Liver (tissue), 9 donors: ENCODE results near the gene TUBE1. TPM values are rescaled to one million over a fixed set of nuclear protein-coding genes. Genes with fewer than 3 reads are reported as not detected.

ENCODE experiments used
- DNase-seq: peaks from one replicate; pipeline ENCODE4 v3.0.0-alpha.2; 2017; ENCODE audit warnings: low spot score
- H3K27ac ChIP-seq, 2 donors: one replicate each; pipeline ENCODE4 v1.7.0; 2013; ENCODE audit warnings: inconsistent platforms in 2 of 2, low read length in 2 of 2, control low read depth in 1 of 2, low read depth in 1 of 2, mild to moderate bottlenecking in 1 of 2
- H3K27me3 ChIP-seq, 4 donors: one replicate each; pipeline versions ENCODE4 v1.6.1 to v1.7.0; 2013; ENCODE audit warnings: low read length in 3 of 4, inconsistent platforms in 1 of 4, mild to moderate bottlenecking in 1 of 4, moderate library complexity in 1 of 4; ENCODE audit not compliant: control insufficient read depth in 4 of 4, insufficient read depth in 4 of 4
- H3K36me3 ChIP-seq, 4 donors: one replicate each; pipeline versions ENCODE4 v1.6.1 to v1.7.0; 2013; ENCODE audit warnings: low read length in 3 of 4, mild to moderate bottlenecking in 3 of 4, low read depth in 1 of 4, moderate library complexity in 1 of 4; ENCODE audit not compliant: control insufficient read depth in 4 of 4, insufficient read depth in 3 of 4
- H3K4me1 ChIP-seq, 4 donors: one replicate each; pipeline versions ENCODE4 v1.6.1 to v1.7.0; 2013; ENCODE audit warnings: low read length in 3 of 4, mild to moderate bottlenecking in 3 of 4, moderate library complexity in 1 of 4; ENCODE audit not compliant: control insufficient read depth in 4 of 4, insufficient read depth in 4 of 4
- H3K4me3 ChIP-seq, 3 donors: one replicate each; pipeline versions ENCODE4 v1.6.1 to v1.7.0; 2013; ENCODE audit warnings: low read length in 3 of 3, control low read depth in 1 of 3, low read depth in 1 of 3, mild to moderate bottlenecking in 1 of 3
- H3K9ac ChIP-seq, 2 donors: one replicate each; pipeline ENCODE4 v1.7.0; 2013; ENCODE audit warnings: low read length in 2 of 2, mild to moderate bottlenecking in 2 of 2, moderate library complexity in 2 of 2, control low read depth in 1 of 2, low read depth in 1 of 2
- H3K9me3 ChIP-seq, 4 donors: one replicate each; pipeline versions ENCODE4 v1.6.1 to v1.7.0; 2013; ENCODE audit warnings: low read length in 3 of 4; ENCODE audit not compliant: control insufficient read depth in 4 of 4
- CTCF ChIP-seq: fragments of 150-350 bp; IDR thresholded peaks from 2 replicates; pipeline ENCODE4 v1.5.1; 2017; ENCODE audit warnings: improper control_type of control experiment, low read depth, low read length; ENCODE audit not compliant: missing input control
- EGR1 ChIP-seq, 2 donors: IDR thresholded peaks; 2 replicates each; pipeline ENCODE4 v1.6.1; 2016 to 2018; ENCODE audit warnings: antibody characterized with exemption in 2 of 2, low read depth in 2 of 2
- FOXA1 ChIP-seq: IDR thresholded peaks from 2 replicates; pipeline ENCODE4 v1.6.1; 2016; ENCODE audit warnings: antibody characterized with exemption
- FOXA2 ChIP-seq: IDR thresholded peaks from 2 replicates; pipeline ENCODE4 v1.6.1; 2016; ENCODE audit warnings: antibody characterized with exemption
- GABPA ChIP-seq, 2 donors: IDR thresholded peaks in 1 of 2; conservative IDR thresholded peaks in 1 of 2; 2 replicates each; pipeline ENCODE4 v1.6.1; 2016; ENCODE audit warnings: antibody characterized with exemption in 2 of 2, mild to moderate bottlenecking in 1 of 2, moderate library complexity in 1 of 2
- HNF4A ChIP-seq, 2 donors: conservative IDR thresholded peaks; 2 replicates each; pipeline ENCODE4 v1.6.1; 2016; ENCODE audit warnings: antibody characterized with exemption in 2 of 2, mild to moderate bottlenecking in 2 of 2
- HNF4G ChIP-seq: IDR thresholded peaks from 2 replicates; pipeline ENCODE4 v1.6.1; 2016; ENCODE audit warnings: antibody characterized with exemption
- JUND ChIP-seq, 2 donors: IDR thresholded peaks; 2 replicates each; pipeline ENCODE4 v1.6.1; 2016; ENCODE audit warnings: antibody characterized with exemption in 2 of 2
- NR2F2 ChIP-seq: IDR thresholded peaks from 2 replicates; pipeline ENCODE4 v1.6.1; 2016; ENCODE audit warnings: antibody characterized with exemption
- RAD21 ChIP-seq, 2 donors: IDR thresholded peaks; 2 replicates each; pipeline ENCODE4 v1.6.1; 2016; ENCODE audit warnings: antibody characterized with exemption in 2 of 2, mild to moderate bottlenecking in 2 of 2
- RXRA ChIP-seq, 2 donors: IDR thresholded peaks; 2 replicates each; pipeline ENCODE4 v1.6.1; 2017 to 2018; ENCODE audit warnings: antibody characterized with exemption in 2 of 2, mild to moderate bottlenecking in 1 of 2
- SP1 ChIP-seq: IDR thresholded peaks from 2 replicates; pipeline ENCODE4 v1.6.1; 2018; ENCODE audit warnings: antibody characterized with exemption, mild to moderate bottlenecking
- TAF1 ChIP-seq: conservative IDR thresholded peaks from 2 replicates; pipeline ENCODE4 v1.6.1; 2016; ENCODE audit warnings: antibody characterized with exemption, mild to moderate bottlenecking
- YY1 ChIP-seq: IDR thresholded peaks from 2 replicates; pipeline ENCODE4 v1.6.1; 2016; ENCODE audit warnings: antibody characterized with exemption, mild to moderate bottlenecking
- WGBS: extraction: QIAGEN DNeasy Blood & Tissue Kit; methylation state at CpG from one replicate; pipeline ENCODE4 v1.1.7; 2013; 5-methylcytosine and 5-hydroxymethylcytosine counted together
- polyA plus RNA-seq, 2 donors: library from polyadenylated mRNA; stranded (reverse) in 1 of 2; unstranded in 1 of 2; fragments of 200-250 nt in 1 of 2; fragments of >200 nt in 1 of 2; fragmentation: Nextera tagmentation in 1 of 2; extraction: Ambion mirVana in 1 of 2; gene quantifications; one replicate each; pipeline versions ENCODE4 v1.2.1 to v1.2.3, GENCODE V29; 2013 to 2015
- total RNA-seq, 2 donors: library from RNA; depleted of rRNA; stranded (reverse); fragments of >200 nt; gene quantifications; one replicate each; pipeline ENCODE4 v1.2.3, GENCODE V29; 2014
- TF ChIP-seq, protein P1 (sequence below): IDR thresholded peaks from 2 replicates; pipeline ENCODE4 v1.6.1; 2016; ENCODE audit warnings: antibody characterized with exemption
- TF ChIP-seq, protein P2 (sequence below): IDR thresholded peaks from 2 replicates; pipeline ENCODE4 v1.6.1; 2016; ENCODE audit warnings: antibody characterized with exemption
- TF ChIP-seq, protein P3 (sequence below): IDR thresholded peaks from 2 replicates; pipeline ENCODE4 v1.6.1; 2016; ENCODE audit warnings: antibody characterized with exemption, mild to moderate bottlenecking
- TF ChIP-seq, protein P4 (sequence below): IDR thresholded peaks from 2 replicates; pipeline ENCODE4 v1.6.1; 2016; ENCODE audit warnings: antibody characterized with exemption
- donor health status: healthy.
- donor health status: healthy.
- donor health status: healthy.
- donor health status: healthy.
- donor health status: healthy.

TUBE1 gene
- total and polyA plus RNA-seq, 4 donors: 8.8 to 45.4 (median 25.4) TPM

- TF ChIP-seq, protein P1, sequence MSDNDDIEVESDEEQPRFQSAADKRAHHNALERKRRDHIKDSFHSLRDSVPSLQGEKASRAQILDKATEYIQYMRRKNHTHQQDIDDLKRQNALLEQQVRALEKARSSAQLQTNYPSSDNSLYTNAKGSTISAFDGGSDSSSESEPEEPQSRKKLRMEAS: no peak
Observed at GRCh38 chr6:112086744-112087135, 542 bp downstream of the TUBE1 start (continued).

- Histone ChIP-seq H3K4me1 (peaks cover 0 to 23% (median 23%) of the 10 kb centered on the region in 4 donors), H3K9ac (no peak overlapping the region), H3K27me3 (no peaks in the 10 kb centered on the region), H3K4me3 (no peak overlapping the region), H3K9me3 (no peaks in the 10 kb centered on the region), H3K36me3 (peaks cover 1 to 14% (median 4%) of the 10 kb centered on the region in 4 donors), H3K27ac (no peak overlapping the region)
- TF ChIP-seq NR2F2 (no peak), HNF4G (no peak), FOXA2 (no peak), EGR1 (IDR thresholded peaks at IDR 0.05; ENCODE audit: low read depth in 2 of 2) (no peak), TAF1 (no peak), GABPA (IDR thresholded peaks at IDR 0.05 in 1 of 2, conservative IDR thresholded peaks at IDR 0.05 in 1 of 2) (no peak), FOXA1 (no peak), RXRA (IDR thresholded peaks at IDR 0.05) (peak; percentile 89 to 96), JUND (IDR thresholded peaks at IDR 0.05) (peak; percentile 11 to 32), YY1 (no peak), SP1 (peak; percentile 65), RAD21 (IDR thresholded peaks at IDR 0.05) (peak; percentile 12 to 47), CTCF (no peak), HNF4A (conservative IDR thresholded peaks at IDR 0.05) (peak; percentile 61 to 80)
- TF ChIP-seq, protein P2, sequence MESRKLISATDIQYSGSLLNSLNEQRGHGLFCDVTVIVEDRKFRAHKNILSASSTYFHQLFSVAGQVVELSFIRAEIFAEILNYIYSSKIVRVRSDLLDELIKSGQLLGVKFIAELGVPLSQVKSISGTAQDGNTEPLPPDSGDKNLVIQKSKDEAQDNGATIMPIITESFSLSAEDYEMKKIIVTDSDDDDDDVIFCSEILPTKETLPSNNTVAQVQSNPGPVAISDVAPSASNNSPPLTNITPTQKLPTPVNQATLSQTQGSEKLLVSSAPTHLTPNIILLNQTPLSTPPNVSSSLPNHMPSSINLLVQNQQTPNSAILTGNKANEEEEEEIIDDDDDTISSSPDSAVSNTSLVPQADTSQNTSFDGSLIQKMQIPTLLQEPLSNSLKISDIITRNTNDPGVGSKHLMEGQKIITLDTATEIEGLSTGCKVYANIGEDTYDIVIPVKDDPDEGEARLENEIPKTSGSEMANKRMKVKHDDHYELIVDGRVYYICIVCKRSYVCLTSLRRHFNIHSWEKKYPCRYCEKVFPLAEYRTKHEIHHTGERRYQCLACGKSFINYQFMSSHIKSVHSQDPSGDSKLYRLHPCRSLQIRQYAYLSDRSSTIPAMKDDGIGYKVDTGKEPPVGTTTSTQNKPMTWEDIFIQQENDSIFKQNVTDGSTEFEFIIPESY: no peak
- TF ChIP-seq, protein P1: no peak
- TF ChIP-seq, protein P3, sequence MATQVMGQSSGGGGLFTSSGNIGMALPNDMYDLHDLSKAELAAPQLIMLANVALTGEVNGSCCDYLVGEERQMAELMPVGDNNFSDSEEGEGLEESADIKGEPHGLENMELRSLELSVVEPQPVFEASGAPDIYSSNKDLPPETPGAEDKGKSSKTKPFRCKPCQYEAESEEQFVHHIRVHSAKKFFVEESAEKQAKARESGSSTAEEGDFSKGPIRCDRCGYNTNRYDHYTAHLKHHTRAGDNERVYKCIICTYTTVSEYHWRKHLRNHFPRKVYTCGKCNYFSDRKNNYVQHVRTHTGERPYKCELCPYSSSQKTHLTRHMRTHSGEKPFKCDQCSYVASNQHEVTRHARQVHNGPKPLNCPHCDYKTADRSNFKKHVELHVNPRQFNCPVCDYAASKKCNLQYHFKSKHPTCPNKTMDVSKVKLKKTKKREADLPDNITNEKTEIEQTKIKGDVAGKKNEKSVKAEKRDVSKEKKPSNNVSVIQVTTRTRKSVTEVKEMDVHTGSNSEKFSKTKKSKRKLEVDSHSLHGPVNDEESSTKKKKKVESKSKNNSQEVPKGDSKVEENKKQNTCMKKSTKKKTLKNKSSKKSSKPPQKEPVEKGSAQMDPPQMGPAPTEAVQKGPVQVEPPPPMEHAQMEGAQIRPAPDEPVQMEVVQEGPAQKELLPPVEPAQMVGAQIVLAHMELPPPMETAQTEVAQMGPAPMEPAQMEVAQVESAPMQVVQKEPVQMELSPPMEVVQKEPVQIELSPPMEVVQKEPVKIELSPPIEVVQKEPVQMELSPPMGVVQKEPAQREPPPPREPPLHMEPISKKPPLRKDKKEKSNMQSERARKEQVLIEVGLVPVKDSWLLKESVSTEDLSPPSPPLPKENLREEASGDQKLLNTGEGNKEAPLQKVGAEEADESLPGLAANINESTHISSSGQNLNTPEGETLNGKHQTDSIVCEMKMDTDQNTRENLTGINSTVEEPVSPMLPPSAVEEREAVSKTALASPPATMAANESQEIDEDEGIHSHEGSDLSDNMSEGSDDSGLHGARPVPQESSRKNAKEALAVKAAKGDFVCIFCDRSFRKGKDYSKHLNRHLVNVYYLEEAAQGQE: no peak
- TF ChIP-seq, protein P4, sequence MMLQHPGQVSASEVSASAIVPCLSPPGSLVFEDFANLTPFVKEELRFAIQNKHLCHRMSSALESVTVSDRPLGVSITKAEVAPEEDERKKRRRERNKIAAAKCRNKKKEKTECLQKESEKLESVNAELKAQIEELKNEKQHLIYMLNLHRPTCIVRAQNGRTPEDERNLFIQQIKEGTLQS: no peak
- 55% methylated on average over 8 of the region's 8 CpGs for WGBS
- DNase-seq: no peak
Observed at GRCh38 chr6:112085286-112086065, 1.8 kb downstream of the TUBE1 start.
